Measurements from ENCODE around the gene GRIP2.

The GRIP2 gene

GRCh38 chr3:14546041-14546440 is 5.9 kb upstream of the GRIP2 start:
- TF ChIP-seq, protein P1, sequence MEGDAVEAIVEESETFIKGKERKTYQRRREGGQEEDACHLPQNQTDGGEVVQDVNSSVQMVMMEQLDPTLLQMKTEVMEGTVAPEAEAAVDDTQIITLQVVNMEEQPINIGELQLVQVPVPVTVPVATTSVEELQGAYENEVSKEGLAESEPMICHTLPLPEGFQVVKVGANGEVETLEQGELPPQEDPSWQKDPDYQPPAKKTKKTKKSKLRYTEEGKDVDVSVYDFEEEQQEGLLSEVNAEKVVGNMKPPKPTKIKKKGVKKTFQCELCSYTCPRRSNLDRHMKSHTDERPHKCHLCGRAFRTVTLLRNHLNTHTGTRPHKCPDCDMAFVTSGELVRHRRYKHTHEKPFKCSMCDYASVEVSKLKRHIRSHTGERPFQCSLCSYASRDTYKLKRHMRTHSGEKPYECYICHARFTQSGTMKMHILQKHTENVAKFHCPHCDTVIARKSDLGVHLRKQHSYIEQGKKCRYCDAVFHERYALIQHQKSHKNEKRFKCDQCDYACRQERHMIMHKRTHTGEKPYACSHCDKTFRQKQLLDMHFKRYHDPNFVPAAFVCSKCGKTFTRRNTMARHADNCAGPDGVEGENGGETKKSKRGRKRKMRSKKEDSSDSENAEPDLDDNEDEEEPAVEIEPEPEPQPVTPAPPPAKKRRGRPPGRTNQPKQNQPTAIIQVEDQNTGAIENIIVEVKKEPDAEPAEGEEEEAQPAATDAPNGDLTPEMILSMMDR (IDR thresholded peaks at IDR 0.05; ENCODE audit: low read depth, low read length, missing control alignments): no peak

DNA sequence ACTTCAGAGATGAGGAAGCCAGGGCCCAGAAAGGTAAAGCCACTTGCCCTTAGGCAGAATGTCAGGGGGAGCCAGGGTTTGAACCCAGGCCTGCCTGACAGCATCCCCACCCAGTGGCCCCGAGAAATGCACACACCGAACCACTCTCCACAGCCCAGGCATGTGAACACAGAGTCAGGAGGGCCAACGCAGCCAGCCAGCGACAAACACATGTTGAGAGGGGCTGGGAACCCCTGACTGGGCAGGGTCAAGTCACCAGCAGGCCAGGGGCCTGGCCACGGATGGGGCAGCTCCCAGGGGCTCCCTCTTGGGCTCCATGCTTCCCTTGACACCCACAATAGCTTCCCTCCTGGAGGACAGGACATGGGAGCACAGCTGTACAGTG is 5.1 kb upstream of the GRIP2 start:
- H3K4me3 ChIP-seq (ENCODE audit: low read depth, low read length): no peak overlapping the region
- no peak for DNase-seq
- in situ Hi-C loops (cut with HindIII; ENCODE audit: low pct_ligation_motif_present, low sequenced_read_pairs): no loop called here
- H3K36me3 ChIP-seq (replicated peaks): no peaks in the 10 kb centered on the region
- H3K27ac ChIP-seq: no peak overlapping the region
- H3K27me3 ChIP-seq (replicated peaks): peaks cover 16% of the 10 kb centered on the region
- TF ChIP-seq, protein P1 (IDR thresholded peaks at IDR 0.05; ENCODE audit: low read depth, low read length, missing control alignments): no peak

More at GRCh38 chr3:14546041-14546440, 5.9 kb upstream of the GRIP2 start:
- no peak for DNase-seq
- Histone ChIP-seq H3K36me3 (replicated peaks) (no peaks in the 10 kb centered on the region), H3K4me3 (ENCODE audit: low read depth, low read length) (no peak overlapping the region), H3K27ac (no peak overlapping the region), H3K27me3 (replicated peaks) (peaks cover 16% of the 10 kb centered on the region)
- in situ Hi-C loops (cut with HindIII; ENCODE audit: low pct_ligation_motif_present, low sequenced_read_pairs): no loop called here

- in situ Hi-C loops (cut with HindIII; ENCODE audit: low pct_ligation_motif_present, low sequenced_read_pairs): no loop called here
- DNase-seq: no peak
- Histone ChIP-seq H3K27ac (no peak overlapping the region), H3K4me3 (ENCODE audit: low read depth, low read length) (no peak overlapping the region), H3K27me3 (replicated peaks) (peaks cover 16% of the 10 kb centered on the region), H3K36me3 (replicated peaks) (no peaks in the 10 kb centered on the region)
- TF ChIP-seq, protein P1 (IDR thresholded peaks at IDR 0.05; ENCODE audit: low read depth, low read length, missing control alignments): peak; percentile 0
Observed at GRCh38 chr3:14544282-14545250, 4.4 kb upstream of the GRIP2 start.

DNA sequence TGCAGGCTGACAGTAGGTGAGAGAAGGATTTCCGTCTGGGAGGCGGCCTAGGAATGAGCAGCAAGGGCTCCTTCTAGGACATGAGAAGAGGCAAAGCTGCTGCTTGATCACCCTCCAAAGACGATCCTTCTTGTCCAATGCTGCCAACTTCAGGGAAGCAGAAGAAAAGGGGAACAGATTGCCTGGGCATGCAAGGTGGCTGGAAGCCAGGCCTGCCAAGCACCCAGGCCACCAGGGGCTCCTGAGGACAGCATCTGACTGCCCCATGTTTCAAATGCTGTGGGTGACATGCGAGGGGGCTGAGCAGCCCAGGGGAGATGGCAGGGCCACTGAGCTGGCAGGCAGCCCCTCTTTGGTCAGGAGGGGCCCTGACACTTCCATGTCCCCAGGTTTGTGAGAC is 3.3 kb upstream of the GRIP2 start:
- no peak for DNase-seq
- Histone ChIP-seq H3K27ac (no peak overlapping the region), H3K4me3 (ENCODE audit: low read depth, low read length) (no peak overlapping the region), H3K36me3 (replicated peaks) (no peaks in the 10 kb centered on the region), H3K27me3 (replicated peaks) (peaks cover 14% of the 10 kb centered on the region)
- in situ Hi-C loops (cut with HindIII; ENCODE audit: low pct_ligation_motif_present, low sequenced_read_pairs): no loop called here
- TF ChIP-seq, protein P1 (IDR thresholded peaks at IDR 0.05; ENCODE audit: low read depth, low read length, missing control alignments): no peak

- TF ChIP-seq, protein P1 (IDR thresholded peaks at IDR 0.05; ENCODE audit: low read depth, low read length, missing control alignments): no peak
- Histone ChIP-seq H3K36me3 (replicated peaks) (no peaks in the 10 kb centered on the region), H3K27me3 (replicated peaks) (peaks cover 10% of the 10 kb centered on the region), H3K27ac (no peak overlapping the region), H3K4me3 (ENCODE audit: low read depth, low read length) (no peak overlapping the region)
- no peak for DNase-seq
- in situ Hi-C loops (cut with HindIII; ENCODE audit: low pct_ligation_motif_present, low sequenced_read_pairs): no loop called here
Observed at GRCh38 chr3:14542656-14543055, 2.5 kb upstream of the GRIP2 start.
